HL-60 (cell line): ENCODE measurements around the gene PIMREG.

ENCODE experiments used
- CTCF ChIP-seq: IDR thresholded peaks from one replicate; pipeline ENCODE4 v1.5.1; 2011; ENCODE audit warnings: low read length, control low read depth, inconsistent platforms; ENCODE audit not compliant: insufficient read depth
- POLR2AphosphoS5 ChIP-seq: IDR thresholded peaks from 2 replicates; pipeline ENCODE4 v1.6.1; 2012; ENCODE audit warnings: low read depth

GRCh38 chr17:6458460-6458950, 14.2 kb downstream of the PIMREG start:
- no peak for TF ChIP-seq POLR2AphosphoS5
- TF ChIP-seq CTCF = no peak
